Measurements from ENCODE around the gene SCFD2.

SCFD2 gene

DNA sequence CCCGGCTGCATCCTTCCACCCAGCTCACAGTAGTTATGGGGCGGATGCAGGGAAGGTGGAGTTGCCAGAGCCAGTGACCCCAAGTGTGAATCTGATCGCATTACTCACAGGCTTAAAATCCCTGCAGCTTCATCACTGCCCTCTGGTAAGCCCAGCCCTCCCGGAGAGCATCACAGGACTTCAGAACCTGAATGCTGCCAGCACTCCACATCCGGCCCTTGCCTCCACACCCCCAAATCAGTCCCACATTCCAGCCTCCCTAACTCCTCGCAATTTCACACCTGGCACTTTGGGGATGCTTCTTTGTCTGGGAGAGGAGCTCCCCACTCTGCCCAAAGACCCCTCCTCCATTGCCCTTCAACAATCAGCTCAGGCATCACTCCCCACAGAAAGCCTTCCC is 488.2 kb downstream of the SCFD2 start:
- Histone ChIP-seq H3K27me3 (replicated peaks) (no peaks in the 10 kb centered on the region), H3K36me3 (replicated peaks) (no peaks in the 10 kb centered on the region), H3K4me3 (ENCODE audit: low read depth, low read length) (no peak overlapping the region), H3K27ac (no peak overlapping the region)
- no peak for DNase-seq
- TF ChIP-seq, protein P1, sequence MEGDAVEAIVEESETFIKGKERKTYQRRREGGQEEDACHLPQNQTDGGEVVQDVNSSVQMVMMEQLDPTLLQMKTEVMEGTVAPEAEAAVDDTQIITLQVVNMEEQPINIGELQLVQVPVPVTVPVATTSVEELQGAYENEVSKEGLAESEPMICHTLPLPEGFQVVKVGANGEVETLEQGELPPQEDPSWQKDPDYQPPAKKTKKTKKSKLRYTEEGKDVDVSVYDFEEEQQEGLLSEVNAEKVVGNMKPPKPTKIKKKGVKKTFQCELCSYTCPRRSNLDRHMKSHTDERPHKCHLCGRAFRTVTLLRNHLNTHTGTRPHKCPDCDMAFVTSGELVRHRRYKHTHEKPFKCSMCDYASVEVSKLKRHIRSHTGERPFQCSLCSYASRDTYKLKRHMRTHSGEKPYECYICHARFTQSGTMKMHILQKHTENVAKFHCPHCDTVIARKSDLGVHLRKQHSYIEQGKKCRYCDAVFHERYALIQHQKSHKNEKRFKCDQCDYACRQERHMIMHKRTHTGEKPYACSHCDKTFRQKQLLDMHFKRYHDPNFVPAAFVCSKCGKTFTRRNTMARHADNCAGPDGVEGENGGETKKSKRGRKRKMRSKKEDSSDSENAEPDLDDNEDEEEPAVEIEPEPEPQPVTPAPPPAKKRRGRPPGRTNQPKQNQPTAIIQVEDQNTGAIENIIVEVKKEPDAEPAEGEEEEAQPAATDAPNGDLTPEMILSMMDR (IDR thresholded peaks at IDR 0.05; ENCODE audit: low read depth, low read length, missing control alignments), result no peak
- in situ Hi-C loops (cut with HindIII; ENCODE audit: low pct_ligation_motif_present, low sequenced_read_pairs), result no loop called here

DNA sequence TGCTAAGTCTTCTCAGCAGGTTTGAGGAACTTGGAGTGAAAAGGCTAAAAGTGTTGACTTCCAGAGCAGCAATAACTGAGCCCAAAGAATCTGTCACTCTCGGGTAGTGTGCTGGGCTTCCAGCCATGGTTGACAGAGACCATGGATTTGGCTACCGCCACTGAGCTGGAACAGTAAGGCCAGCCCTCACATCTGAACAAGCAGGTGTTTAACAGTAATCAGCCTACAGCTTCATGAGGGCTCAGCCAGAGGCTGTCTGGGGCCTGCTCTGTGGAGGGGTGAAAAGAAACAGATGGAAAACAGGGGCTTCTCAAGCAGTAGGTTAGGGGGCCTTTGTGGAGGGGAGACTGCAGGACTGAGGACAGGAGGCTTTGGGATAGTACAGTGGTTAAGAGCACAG is 488.8 kb downstream of the SCFD2 start:
- TF ChIP-seq, protein P1 (IDR thresholded peaks at IDR 0.05; ENCODE audit: low read depth, low read length, missing control alignments), result no peak
- H3K36me3 ChIP-seq (replicated peaks), result no peaks in the 10 kb centered on the region
- H3K4me3 ChIP-seq (ENCODE audit: low read depth, low read length), result no peak overlapping the region
- in situ Hi-C loops (cut with HindIII; ENCODE audit: low pct_ligation_motif_present, low sequenced_read_pairs), result no loop called here
- H3K27me3 ChIP-seq (replicated peaks), result no peaks in the 10 kb centered on the region
- no peak for DNase-seq
- H3K27ac ChIP-seq, result no peak overlapping the region

DNA sequence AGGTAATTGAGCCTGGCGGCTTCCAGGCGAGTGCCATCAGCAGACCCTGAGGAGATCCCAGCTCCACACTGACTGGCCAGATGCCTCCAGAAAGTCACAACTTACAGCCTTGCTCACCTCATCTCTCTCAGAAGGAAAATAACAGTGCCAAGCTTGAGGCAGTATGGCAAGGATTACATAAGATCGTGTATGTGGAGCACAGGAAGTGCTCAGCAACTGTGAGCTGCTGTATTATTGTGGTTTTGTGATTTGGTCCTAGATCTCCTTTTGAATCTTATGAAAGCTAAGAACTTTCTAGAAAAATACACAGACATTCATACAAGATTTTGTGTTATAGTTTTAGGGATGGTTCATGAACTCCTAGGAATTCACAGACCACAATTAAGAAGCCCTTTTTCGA is 489.8 kb downstream of the SCFD2 start:
- DNase-seq, result no peak
- TF ChIP-seq, protein P1 (IDR thresholded peaks at IDR 0.05; ENCODE audit: low read depth, low read length, missing control alignments), result no peak
- in situ Hi-C loops (cut with HindIII; ENCODE audit: low pct_ligation_motif_present, low sequenced_read_pairs), result no loop called here

DNA sequence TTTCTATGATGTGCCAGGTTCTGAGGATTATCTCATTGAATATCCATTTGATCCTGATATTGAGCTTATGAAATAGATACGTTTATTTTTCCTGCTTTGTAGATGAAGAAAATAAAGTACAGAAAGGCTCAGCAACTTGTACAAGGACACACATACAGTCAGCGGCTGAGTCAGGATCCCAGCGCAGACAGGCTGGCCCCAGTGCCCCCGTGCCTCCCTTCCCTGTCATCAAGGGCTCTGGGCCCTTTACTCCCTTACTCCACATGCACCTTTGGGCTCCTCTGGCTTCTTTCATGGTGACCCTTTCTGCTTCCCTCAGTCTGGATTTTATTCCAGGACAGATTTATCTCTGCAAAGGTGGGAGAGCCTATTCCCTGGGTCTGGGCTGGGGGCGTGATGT is 490.9 kb downstream of the SCFD2 start:
- no peak overlapping the region for H3K27ac ChIP-seq
- TF ChIP-seq, protein P1 (IDR thresholded peaks at IDR 0.05; ENCODE audit: low read depth, low read length, missing control alignments), result no peak
- no peaks in the 10 kb centered on the region for H3K27me3 ChIP-seq (replicated peaks)
- in situ Hi-C loops (cut with HindIII; ENCODE audit: low pct_ligation_motif_present, low sequenced_read_pairs), result no loop called here
- no peak for DNase-seq
- H3K36me3 ChIP-seq (replicated peaks), result no peaks in the 10 kb centered on the region
- no peak overlapping the region for H3K4me3 ChIP-seq (ENCODE audit: low read depth, low read length)

More for the DNA sequence above, 489.8 kb downstream of the SCFD2 start:
- Histone ChIP-seq H3K27me3 (replicated peaks) (no peaks in the 10 kb centered on the region), H3K36me3 (replicated peaks) (no peaks in the 10 kb centered on the region), H3K4me3 (ENCODE audit: low read depth, low read length) (no peak overlapping the region), H3K27ac (no peak overlapping the region)

DNA sequence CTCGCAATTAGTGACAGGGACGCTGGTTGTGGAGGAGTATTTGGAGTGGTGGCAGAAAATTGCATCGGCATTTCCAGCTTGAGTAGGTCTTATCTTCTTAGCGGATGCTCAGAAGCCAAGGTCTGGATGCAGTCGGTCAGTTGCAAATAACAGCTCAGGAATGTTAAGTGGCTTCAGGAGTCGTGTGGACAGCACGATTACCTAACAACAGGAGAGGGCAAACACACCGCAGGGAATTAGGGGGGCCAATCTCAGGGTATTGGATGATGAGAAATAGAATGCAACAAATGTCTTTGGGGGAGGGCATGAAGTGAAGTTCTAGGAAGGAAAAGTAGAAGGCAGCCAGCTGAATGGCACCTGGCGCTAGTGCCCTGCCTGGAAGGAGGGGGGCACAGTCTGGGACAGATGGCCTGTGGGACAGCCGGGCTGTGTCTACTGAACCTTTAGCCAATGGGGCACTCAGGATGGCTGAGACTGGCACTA is 492.0 kb downstream of the SCFD2 start:
- DNase-seq, result no peak
- Histone ChIP-seq H3K27ac (no peak overlapping the region), H3K36me3 (replicated peaks) (no peaks in the 10 kb centered on the region), H3K4me3 (ENCODE audit: low read depth, low read length) (no peak overlapping the region), H3K27me3 (replicated peaks) (no peaks in the 10 kb centered on the region)
- TF ChIP-seq, protein P1 (IDR thresholded peaks at IDR 0.05; ENCODE audit: low read depth, low read length, missing control alignments), result no peak
- in situ Hi-C loops (cut with HindIII; ENCODE audit: low pct_ligation_motif_present, low sequenced_read_pairs), result no loop called here

DNA sequence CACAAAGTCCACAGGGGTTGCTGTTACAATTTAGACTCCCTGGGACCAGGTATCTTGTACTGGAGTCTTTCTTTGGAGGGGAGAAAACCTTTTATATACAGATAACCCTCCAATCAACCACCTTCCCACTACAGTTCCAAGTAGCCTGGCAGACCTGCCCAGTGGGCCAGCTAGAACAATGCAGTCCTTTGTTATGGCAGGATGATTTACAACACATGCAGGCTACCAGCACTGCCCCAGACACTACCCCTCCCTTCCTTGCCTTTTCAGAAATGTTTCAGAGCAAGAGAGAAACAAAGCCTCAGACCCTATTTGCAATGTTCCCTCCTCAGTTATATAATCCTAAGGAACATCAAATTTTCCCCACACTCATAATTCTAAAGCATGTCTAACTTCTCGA is 492.7 kb downstream of the SCFD2 start:
- H3K36me3 ChIP-seq (replicated peaks), result no peaks in the 10 kb centered on the region

More for the DNA sequence above, 492.7 kb downstream of the SCFD2 start:
- in situ Hi-C loops (cut with HindIII; ENCODE audit: low pct_ligation_motif_present, low sequenced_read_pairs), result no loop called here
- no peak for DNase-seq
- Histone ChIP-seq H3K27ac (no peak overlapping the region), H3K27me3 (replicated peaks) (no peaks in the 10 kb centered on the region), H3K4me3 (ENCODE audit: low read depth, low read length) (no peak overlapping the region)
- TF ChIP-seq, protein P1 (IDR thresholded peaks at IDR 0.05; ENCODE audit: low read depth, low read length, missing control alignments), result no peak
